Measurements from ENCODE around the gene LGALS8. TPM values are rescaled to one million over a fixed set of nuclear protein-coding genes. Genes with fewer than 3 reads are reported as not detected.

Gene LGALS8
- total RNA-seq, 6 donors from 2014 or later: 56.2 to 225 (median 75.2) TPM

DNA sequence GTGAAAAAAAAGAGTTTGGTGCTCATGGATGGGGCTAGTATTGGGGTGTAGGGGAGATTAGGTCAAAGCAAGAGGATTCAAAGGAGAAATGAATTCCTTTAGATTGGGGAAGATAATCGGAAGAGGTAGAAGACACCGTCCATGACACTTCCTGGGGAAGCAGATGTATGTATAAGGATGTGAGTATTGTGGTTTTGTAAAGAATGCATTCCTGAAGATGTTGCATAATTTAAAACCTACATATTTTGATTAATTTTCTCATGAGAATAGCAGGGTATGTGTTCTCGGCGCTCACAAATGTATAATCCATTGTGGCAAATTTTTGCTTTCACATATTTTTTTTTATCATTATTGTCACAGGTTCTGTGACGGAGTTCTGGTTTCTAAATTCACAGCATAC is 5.5 kb upstream of the LGALS8 start:
- H3K27me3 ChIP-seq: no peaks in the 10 kb centered on the region
- H3K9me3 ChIP-seq: no peaks in the 10 kb centered on the region
- peaks cover 0 to 11% (median 5%) of the 10 kb centered on the region in 4 donors for H3K4me1 ChIP-seq
- WGBS, 2 donors: 56 to 59% methylated on average over 5 of the region's 5 CpGs
- no peak overlapping the region for H3K27ac ChIP-seq
- no peak for DNase-seq
- ATAC-seq (ENCODE audit: low FRiP score in 2 of 2): no peak
- TF ChIP-seq POLR2AphosphoS5 (IDR thresholded peaks at IDR 0.05): no peak
- TF ChIP-seq EP300 (IDR thresholded peaks at IDR 0.05): no peak
- H3K36me3 ChIP-seq: no peaks in the 10 kb centered on the region
- no peak overlapping the region for H3K4me3 ChIP-seq

DNA sequence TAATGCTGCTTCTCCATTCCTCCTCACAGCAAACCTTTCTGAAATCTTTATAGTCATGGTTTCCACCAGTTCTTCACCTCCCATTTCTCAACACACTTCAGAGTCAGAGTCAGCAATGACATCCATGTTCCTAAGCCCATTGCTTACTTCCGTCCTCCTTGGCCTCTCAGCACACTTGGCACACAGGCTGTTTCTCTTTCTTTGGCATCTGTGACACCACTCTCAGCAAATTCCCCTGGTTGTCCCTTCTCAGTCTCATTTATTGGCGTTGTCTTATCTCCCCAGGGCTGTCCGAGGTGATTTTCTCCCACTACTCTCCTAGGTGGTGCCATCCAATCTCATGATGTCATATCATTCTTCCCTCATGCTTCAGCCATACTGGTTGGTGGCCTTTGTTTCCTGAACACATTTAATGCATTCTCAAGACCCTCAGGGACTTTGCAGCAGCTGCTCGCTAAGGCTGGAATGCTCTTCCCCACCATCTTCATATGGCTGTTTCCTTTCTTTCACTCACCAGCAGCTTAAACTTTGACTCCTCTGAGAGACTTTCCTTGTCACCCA is 3.3 kb upstream of the LGALS8 start:
- Histone ChIP-seq H3K4me1 (peaks cover 8 to 21% (median 12%) of the 10 kb centered on the region in 4 donors), H3K9me3 (no peaks in the 10 kb centered on the region), H3K27me3 (no peaks in the 10 kb centered on the region), H3K36me3 (no peaks in the 10 kb centered on the region), H3K27ac (no peak overlapping the region), H3K4me3 (no peak overlapping the region)
- 72 to 82% methylated on average over 4 of the region's 4 CpGs for WGBS, 2 donors
- TF ChIP-seq POLR2A (IDR thresholded peaks at IDR 0.05): no peak
- ATAC-seq (ENCODE audit: low FRiP score in 2 of 2) (no peak), DNase-seq (no peak)

DNA sequence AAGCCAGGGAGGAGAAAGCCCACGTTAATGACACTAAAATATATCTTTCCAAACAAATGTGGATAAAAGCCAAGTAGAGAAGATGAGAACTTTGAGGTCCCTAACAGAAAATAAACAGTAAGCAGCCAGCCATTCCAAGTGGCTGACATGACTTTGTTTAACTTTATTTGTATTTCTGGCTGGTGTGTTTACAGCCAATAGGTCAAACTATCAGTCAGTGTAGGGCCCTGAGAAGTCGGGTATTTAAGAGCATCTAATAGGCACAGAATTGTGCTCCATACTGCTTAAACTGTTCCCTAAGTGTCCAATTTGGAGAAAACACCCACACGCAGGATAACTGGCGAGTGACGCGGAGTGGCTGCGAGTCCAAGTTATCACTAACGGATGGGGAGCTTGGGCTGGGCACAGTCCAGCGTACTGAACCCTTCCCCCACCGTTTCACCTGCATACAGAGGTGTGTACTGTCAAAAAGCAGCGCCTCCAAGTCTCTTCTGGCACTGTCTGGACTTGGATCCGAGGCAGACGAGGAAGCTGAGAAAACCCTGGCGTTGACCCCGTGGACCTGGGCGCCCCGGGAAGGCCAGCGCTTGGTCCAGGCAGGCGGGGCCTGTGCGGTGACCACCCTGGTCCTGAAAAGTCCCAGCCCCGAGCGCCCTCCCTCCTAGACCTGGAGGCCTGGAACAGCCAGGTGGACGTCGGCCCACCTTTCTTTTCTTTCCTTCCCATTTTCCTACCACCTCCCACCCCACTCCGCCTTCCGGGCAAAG is 662 bp upstream of the LGALS8 start:
- Histone ChIP-seq H3K27me3 (no peaks in the 10 kb centered on the region), H3K36me3 (peaks cover 5 to 23% (median 15%) of the 10 kb centered on the region in 4 donors), H3K27ac (peak overlapping the region; percentile 94 to 98 (median 94)), H3K4me1 (peaks cover 7 to 17% (median 10%) of the 10 kb centered on the region in 4 donors), H3K4me3 (peak overlapping the region; percentile 73 to 96 (median 90)), H3K9me3 (no peaks in the 10 kb centered on the region)
- TF ChIP-seq, protein P1, sequence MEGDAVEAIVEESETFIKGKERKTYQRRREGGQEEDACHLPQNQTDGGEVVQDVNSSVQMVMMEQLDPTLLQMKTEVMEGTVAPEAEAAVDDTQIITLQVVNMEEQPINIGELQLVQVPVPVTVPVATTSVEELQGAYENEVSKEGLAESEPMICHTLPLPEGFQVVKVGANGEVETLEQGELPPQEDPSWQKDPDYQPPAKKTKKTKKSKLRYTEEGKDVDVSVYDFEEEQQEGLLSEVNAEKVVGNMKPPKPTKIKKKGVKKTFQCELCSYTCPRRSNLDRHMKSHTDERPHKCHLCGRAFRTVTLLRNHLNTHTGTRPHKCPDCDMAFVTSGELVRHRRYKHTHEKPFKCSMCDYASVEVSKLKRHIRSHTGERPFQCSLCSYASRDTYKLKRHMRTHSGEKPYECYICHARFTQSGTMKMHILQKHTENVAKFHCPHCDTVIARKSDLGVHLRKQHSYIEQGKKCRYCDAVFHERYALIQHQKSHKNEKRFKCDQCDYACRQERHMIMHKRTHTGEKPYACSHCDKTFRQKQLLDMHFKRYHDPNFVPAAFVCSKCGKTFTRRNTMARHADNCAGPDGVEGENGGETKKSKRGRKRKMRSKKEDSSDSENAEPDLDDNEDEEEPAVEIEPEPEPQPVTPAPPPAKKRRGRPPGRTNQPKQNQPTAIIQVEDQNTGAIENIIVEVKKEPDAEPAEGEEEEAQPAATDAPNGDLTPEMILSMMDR (IDR thresholded peaks at IDR 0.05): no peak
- TF ChIP-seq POLR2AphosphoS5 (IDR thresholded peaks at IDR 0.05) (no peak), POLR2A (IDR thresholded peaks at IDR 0.05) (no peak), EP300 (IDR thresholded peaks at IDR 0.05) (no peak)
- peak; percentile 54 to 74 for DNase-seq
- ATAC-seq (ENCODE audit: low FRiP score in 2 of 2): peak; percentile 42 to 67
- WGBS, 2 donors: 19 to 23% methylated on average over 26 of the region's 26 CpGs

DNA sequence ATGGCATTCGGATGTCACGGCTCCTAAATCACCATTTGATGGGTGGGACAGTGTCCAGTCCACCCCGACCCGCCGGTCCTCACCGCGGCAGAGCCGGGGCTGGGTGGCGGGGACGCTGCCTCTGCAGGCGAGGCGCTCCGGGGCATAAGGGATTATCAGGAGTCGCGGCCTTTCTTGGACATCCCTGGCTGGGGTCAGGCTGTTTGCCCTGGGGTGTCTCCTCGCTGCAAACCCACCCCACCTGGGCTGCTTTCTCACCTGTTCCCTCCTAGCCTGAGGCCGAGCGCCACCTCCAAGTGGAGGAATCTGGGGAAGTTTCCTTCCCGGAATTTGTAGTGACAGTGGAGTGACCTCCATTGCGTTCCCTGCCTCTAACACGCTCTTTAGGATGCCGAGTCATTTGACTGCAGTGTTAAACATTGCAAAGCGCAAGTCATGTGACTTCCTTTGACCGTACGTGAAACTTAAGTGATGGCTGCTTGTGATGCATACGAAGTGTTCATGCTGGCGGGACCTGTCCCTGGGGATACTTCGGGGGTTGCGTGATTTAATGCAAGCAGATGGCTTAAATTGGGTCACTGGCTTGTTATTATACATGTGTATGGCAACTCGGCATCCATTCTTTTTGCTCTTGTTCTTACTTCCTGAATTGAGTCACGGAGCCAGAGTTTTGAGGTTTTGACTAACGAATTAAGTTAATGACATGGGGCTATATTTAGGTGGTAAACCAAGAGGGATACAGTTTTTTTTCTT is 536 bp downstream of the LGALS8 start:
- DNase-seq: peak in 1 of 2 donors; percentile 78
- H3K36me3 ChIP-seq: peaks cover 5 to 31% (median 21%) of the 10 kb centered on the region in 4 donors
- peak; percentile 84 to 91 for ATAC-seq (ENCODE audit: low FRiP score in 2 of 2)
- WGBS, 2 donors: 0% methylated on average over 21 to 32 of the region's 32 CpGs
- H3K4me3 ChIP-seq: peak overlapping the region; percentile 73 to 96 (median 90)
- H3K9me3 ChIP-seq: no peaks in the 10 kb centered on the region
- H3K27me3 ChIP-seq: no peaks in the 10 kb centered on the region
- peaks cover 7 to 17% (median 10%) of the 10 kb centered on the region in 4 donors for H3K4me1 ChIP-seq
- peak in 2 of 4 donors; percentile 38 to 47 for TF ChIP-seq POLR2A (IDR thresholded peaks at IDR 0.05)
- peak; percentile 50 to 66 for TF ChIP-seq POLR2AphosphoS5 (IDR thresholded peaks at IDR 0.05)
- peak in 1 of 4 donors; percentile 2 for TF ChIP-seq EP300 (IDR thresholded peaks at IDR 0.05)
- TF ChIP-seq, protein P1 (IDR thresholded peaks at IDR 0.05): no peak
- peak overlapping the region; percentile 94 to 98 (median 94) for H3K27ac ChIP-seq

DNA sequence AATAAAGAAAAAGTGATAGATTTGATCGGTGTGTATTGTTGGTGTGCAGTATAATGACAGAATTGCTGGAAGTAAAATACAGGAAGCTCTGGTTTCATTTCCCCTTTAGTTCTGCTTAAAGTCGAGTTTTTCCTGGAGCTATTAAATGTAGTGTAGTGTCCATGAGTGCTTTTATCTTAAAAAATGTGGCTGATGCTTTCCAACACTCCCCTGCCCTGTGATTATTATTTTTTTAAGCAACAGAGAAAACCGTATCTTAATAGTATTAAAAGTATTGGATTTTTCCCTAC is 1.1 kb downstream of the LGALS8 start:
- H3K27ac ChIP-seq: peak overlapping the region; percentile 94 to 98 (median 94)
- H3K36me3 ChIP-seq: peaks cover 5 to 32% (median 22%) of the 10 kb centered on the region in 4 donors
- peak overlapping the region; percentile 73 to 96 (median 90) for H3K4me3 ChIP-seq
- no peaks in the 10 kb centered on the region for H3K9me3 ChIP-seq
- H3K27me3 ChIP-seq: no peaks in the 10 kb centered on the region
- peak in 1 of 2 donors; percentile 30 for ATAC-seq (ENCODE audit: low FRiP score in 2 of 2)
- 9 to 11% methylated on average over 3 of the region's 3 CpGs for WGBS, 2 donors
- H3K4me1 ChIP-seq: peaks cover 7 to 17% (median 10%) of the 10 kb centered on the region in 4 donors
- DNase-seq: no peak
- TF ChIP-seq EP300 (IDR thresholded peaks at IDR 0.05): no peak
- no peak for TF ChIP-seq POLR2A (IDR thresholded peaks at IDR 0.05)
- no peak for TF ChIP-seq POLR2AphosphoS5 (IDR thresholded peaks at IDR 0.05)
- TF ChIP-seq, protein P1 (IDR thresholded peaks at IDR 0.05): no peak
